Cardiac fibroblast (primary cell): ENCODE measurements around the gene TUBB.

Experiments
- DNase-seq, 2 donors: peaks; one replicate each; pipeline versions ENCODE4 v3.0.0 to v3.0.0-alpha.2; 2010; ENCODE audit warnings: low read depth in 2 of 2
- H3K4me3 ChIP-seq, 2 donors: replicated peaks in 1 of 2; 1 replicate in 1 of 2; 2 replicates in 1 of 2; pipeline ENCODE4 v1.5.1; 2011; ENCODE audit warnings: low read depth in 2 of 2, low read length in 2 of 2, mild to moderate bottlenecking in 2 of 2, moderate library complexity in 1 of 2
- TF ChIP-seq, protein P1 (sequence below): IDR thresholded peaks from one replicate; pipeline ENCODE4 v1.5.1; 2011; ENCODE audit warnings: low read depth, mild to moderate bottlenecking, low read length, inconsistent platforms

The TUBB gene

DNA sequence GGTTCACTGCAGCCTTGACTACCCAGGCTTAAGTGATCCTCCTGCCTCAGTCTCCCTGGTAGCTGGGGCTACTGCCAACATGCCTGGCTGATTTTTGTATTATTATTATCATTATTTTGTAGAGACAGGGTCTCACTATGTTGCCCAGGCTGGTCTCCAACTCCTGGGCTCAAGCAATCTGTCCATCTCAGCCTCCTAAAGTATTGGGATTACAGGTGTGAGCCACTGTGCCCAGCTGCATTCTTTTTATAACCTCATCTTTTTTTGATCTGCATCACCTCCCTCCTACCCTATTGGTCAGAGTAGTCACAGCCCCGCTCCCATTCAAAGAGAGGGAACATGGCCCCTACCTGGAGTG is 47.8 kb downstream of the TUBB start:
- TF ChIP-seq, protein P1, sequence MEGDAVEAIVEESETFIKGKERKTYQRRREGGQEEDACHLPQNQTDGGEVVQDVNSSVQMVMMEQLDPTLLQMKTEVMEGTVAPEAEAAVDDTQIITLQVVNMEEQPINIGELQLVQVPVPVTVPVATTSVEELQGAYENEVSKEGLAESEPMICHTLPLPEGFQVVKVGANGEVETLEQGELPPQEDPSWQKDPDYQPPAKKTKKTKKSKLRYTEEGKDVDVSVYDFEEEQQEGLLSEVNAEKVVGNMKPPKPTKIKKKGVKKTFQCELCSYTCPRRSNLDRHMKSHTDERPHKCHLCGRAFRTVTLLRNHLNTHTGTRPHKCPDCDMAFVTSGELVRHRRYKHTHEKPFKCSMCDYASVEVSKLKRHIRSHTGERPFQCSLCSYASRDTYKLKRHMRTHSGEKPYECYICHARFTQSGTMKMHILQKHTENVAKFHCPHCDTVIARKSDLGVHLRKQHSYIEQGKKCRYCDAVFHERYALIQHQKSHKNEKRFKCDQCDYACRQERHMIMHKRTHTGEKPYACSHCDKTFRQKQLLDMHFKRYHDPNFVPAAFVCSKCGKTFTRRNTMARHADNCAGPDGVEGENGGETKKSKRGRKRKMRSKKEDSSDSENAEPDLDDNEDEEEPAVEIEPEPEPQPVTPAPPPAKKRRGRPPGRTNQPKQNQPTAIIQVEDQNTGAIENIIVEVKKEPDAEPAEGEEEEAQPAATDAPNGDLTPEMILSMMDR, result no peak
- no peak overlapping the region for H3K4me3 ChIP-seq
- DNase-seq, result no peak

DNA sequence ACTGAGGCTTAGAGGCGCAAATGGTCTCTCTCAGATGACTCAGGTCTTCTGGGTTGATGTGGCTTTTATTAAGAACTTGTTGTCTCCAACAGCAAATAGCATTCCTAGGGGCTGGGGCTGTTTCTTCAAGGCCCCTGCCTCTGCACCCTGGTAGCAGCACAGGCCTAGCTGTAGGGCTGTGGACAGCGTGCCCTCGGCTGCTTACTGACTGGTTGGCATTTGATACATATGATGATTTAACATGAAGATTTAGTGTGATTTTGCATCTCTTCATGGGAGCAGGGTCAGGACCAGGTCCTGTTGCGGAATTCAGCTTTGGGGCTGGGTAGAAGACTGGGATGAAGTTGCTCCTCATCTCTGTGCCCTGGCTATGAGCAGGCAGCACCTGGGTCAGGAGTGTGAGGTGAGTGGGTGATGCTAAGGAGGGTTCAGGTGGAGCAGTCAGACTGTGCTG is 48.5 kb downstream of the TUBB start:
- H3K4me3 ChIP-seq, result no peak overlapping the region
- DNase-seq, result no peak

DNA sequence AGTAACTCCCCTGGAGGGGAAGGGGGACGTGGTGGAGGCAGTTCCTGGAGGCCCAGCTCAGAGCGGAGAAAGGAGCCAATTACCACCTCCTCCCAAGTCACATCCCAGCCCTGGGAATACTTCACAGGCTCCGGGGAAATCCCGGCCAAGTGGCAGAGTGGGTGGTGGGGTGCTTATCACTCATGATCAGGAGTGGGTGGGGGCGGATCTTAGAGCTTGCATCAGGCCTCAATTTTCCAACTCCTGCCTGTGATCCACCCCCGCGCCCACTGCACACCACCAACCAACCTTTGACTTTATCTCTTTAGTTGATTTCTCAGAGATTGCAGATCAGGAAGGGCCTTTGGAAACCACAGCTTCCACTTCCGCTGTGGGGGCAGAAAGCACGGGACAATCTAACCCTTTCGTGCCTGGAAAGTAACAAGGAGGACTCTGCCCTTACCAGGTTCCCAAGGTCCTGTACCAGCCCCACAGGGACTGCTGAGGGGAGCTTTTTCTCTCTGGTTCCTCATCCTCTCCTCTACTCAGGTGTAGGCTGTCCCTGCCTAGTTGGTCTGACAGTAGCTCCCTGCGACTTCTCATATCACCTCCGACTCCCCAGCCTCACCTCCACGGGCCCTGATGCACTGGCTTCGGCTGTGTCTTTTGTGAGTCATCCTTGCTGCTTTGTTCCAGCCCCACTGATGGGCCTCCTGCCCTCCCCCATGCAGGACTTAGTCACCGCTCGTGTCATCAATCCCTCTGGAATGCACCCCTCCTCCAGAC is 49.1 kb downstream of the TUBB start:
- TF ChIP-seq, protein P1, result no peak
- H3K4me3 ChIP-seq, result peak overlapping the region in 1 of 2 donors; percentile 30
- DNase-seq, result peak; percentile 89 to 97

More for the DNA sequence above, 48.5 kb downstream of the TUBB start:
- TF ChIP-seq, protein P1, result no peak

DNA sequence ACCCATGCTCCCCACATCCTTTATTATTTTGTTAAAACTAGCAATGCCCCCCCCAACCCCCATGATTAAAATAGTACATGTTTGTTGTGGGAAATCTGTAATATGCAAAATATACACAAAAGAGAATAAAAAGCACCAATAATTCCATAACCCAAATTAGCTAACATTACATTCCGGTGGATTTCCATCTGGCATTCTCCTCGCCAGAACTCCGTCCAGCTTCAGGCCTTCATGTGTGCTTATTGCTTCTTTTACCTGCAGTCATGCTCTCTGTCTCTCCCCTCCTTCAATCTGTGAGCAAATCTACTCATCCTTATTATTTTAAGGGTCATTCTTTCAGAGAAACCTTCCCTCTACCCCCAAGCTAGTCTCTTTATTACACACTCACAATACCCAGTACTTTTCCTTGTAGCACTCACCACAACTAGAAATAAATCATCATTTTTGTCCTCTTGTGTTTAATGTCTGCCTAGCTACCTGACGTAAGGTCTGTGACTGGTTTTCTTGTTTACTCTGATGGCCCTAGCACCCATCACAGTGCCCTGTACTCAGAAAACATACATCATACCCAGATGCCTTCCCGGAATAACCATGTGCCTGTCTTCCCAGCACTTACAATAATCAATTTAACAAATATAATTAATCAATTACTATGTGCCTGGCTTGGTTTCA is 49.8 kb downstream of the TUBB start:
- peak in 1 of 2 donors; percentile 58 for DNase-seq
- TF ChIP-seq, protein P1, result no peak
- H3K4me3 ChIP-seq, result no peak overlapping the region

- H3K4me3 ChIP-seq, result no peak overlapping the region
- TF ChIP-seq, protein P1, result no peak
- no peak for DNase-seq
Observed at GRCh38 chr6:30770592-30770991, 50.4 kb downstream of the TUBB start.

DNA sequence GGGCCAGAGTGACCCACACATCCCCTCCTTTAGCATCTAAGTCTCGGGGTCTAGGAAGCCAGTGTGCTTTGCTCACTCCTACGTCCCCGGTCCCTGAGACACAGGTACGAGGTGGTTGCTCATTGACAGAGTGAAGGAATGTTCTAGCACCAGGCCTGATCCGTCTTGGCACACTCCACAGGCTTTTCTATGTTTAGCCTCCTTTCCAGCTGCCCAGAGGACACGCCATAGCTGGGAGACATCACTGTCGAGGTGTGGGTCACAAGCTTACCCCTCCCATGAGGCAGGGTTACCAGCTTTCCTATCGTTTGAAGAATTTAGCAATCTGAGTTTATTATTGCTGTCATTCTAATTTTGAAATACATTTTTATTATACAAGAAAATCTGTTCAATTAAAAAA is 54.5 kb downstream of the TUBB start:
- DNase-seq, result no peak
- TF ChIP-seq, protein P1, result no peak

More for the DNA sequence above, 54.5 kb downstream of the TUBB start:
- H3K4me3 ChIP-seq, result no peak overlapping the region
